DOHH2 (cell line): ENCODE results near the gene STPG2.
"Not testable (repeated sequence)": the region's sequence is repeated elsewhere in the genome, so short reads cannot be mapped to it uniquely, and the experiment has no call there.

Experiments
- H3F3A ChIP-seq: fragments of 200-600 bp; sonication (generic), shearing (Covaris generic); 2 replicates; pipeline ENCODE4 v1.6.0; 2016; ENCODE audit warnings: antibody characterized with exemption, mild to moderate bottlenecking; ENCODE audit not compliant: control insufficient read depth, insufficient read depth
- H3K27ac ChIP-seq: fragments of 200-600 bp; sonication (generic); 2 replicates; pipeline ENCODE4 v1.5.1; 2014; ENCODE audit warnings: low read depth, mild to moderate bottlenecking, low read length, moderate library complexity
- H3K27me3 ChIP-seq: fragments of 200-600 bp; sonication (generic); 2 replicates; pipeline ENCODE4 v1.6.1; 2014; ENCODE audit warnings: mild to moderate bottlenecking, low read length, mixed read lengths; ENCODE audit not compliant: control insufficient read depth
- H3K36me3 ChIP-seq: fragments of 200-600 bp; sonication (generic); 2 replicates; pipeline ENCODE4 v1.6.1; 2014; ENCODE audit warnings: mild to moderate bottlenecking, low read length, moderate library complexity, mixed read lengths; ENCODE audit not compliant: control insufficient read depth
- H3K4me1 ChIP-seq: fragments of 200-600 bp; sonication (generic); 2 replicates; pipeline ENCODE4 v1.6.1; 2014; ENCODE audit warnings: mild to moderate bottlenecking, low read length, mixed read lengths; ENCODE audit not compliant: control insufficient read depth
- H3K4me2 ChIP-seq: fragments of 200-600 bp; sonication (generic); 2 replicates; pipeline ENCODE4 v1.6.0; 2014; ENCODE audit warnings: mild to moderate bottlenecking, low read length, moderate library complexity
- H3K4me3 ChIP-seq: fragments of 200-600 bp; sonication (generic); 2 replicates; pipeline ENCODE4 v1.5.1; 2014; ENCODE audit warnings: mild to moderate bottlenecking, low read length, mixed read lengths
- H3K79me2 ChIP-seq: fragments of 200-600 bp; sonication (generic); 2 replicates; pipeline ENCODE4 v1.6.1; 2014; ENCODE audit warnings: mild to moderate bottlenecking, low read length, mixed read lengths; ENCODE audit not compliant: control insufficient read depth
- H3K9me2 ChIP-seq: fragments of 200-600 bp; sonication (generic); replicated peaks from 2 replicates; pipeline ENCODE4 v1.6.1; 2014; ENCODE audit warnings: mild to moderate bottlenecking, low read length, mixed read lengths; ENCODE audit not compliant: control insufficient read depth
- H3K9me3 ChIP-seq: fragments of 200-600 bp; sonication (generic); 2 replicates; pipeline ENCODE4 v1.6.1; 2014; ENCODE audit warnings: antibody characterized with exemption, low read length, mixed read lengths; ENCODE audit not compliant: control insufficient read depth, insufficient read depth
- H4K20me1 ChIP-seq: fragments of 200-600 bp; sonication (generic); 2 replicates; pipeline ENCODE4 v1.6.0; 2014; ENCODE audit warnings: low read depth, mild to moderate bottlenecking, antibody characterized with exemption, low read length, moderate library complexity; ENCODE audit not compliant: control insufficient read depth, insufficient read depth
- CTCF ChIP-seq: fragments of 200-600 bp; sonication (generic); IDR thresholded peaks from one replicate; pipeline ENCODE4 v1.5.1; 2014; ENCODE audit warnings: antibody characterized with exemption, mild to moderate bottlenecking, low read depth, low read length; ENCODE audit not compliant: poor library complexity, severe bottlenecking
- EZH2phosphoT487 ChIP-seq: fragments of 200-600 bp; sonication (generic); IDR thresholded peaks from 2 replicates; pipeline ENCODE4 v1.6.1; 2017; ENCODE audit warnings: borderline replicate concordance, mild to moderate bottlenecking, antibody characterized with exemption, low read length, moderate library complexity, mixed read lengths

STPG2 gene

GRCh38 chr4:97558204-97558778, 585.0 kb downstream of the STPG2 start:
- H3K9me3 ChIP-seq = no peaks in the 10 kb centered on the region
- H3K36me3 ChIP-seq = no peaks in the 10 kb centered on the region
- H3K4me1 ChIP-seq = no peaks in the 10 kb centered on the region
- H3K27me3 ChIP-seq = no peaks in the 10 kb centered on the region
- no peaks in the 10 kb centered on the region for H3K79me2 ChIP-seq
- no peaks in the 10 kb centered on the region for H3F3A ChIP-seq
- H4K20me1 ChIP-seq = no peaks in the 10 kb centered on the region
- H3K4me3 ChIP-seq = no peak overlapping the region
- H3K27ac ChIP-seq = no peak overlapping the region
- no peak for TF ChIP-seq EZH2phosphoT487
- TF ChIP-seq CTCF = no peak
- no peak overlapping the region for H3K4me2 ChIP-seq
- no peaks in the 10 kb centered on the region for H3K9me2 ChIP-seq

GRCh38 chr4:97550637-97551036, 592.6 kb downstream of the STPG2 start:
- H3F3A ChIP-seq, H3K9me2 ChIP-seq, H3K4me1 ChIP-seq, H3K79me2 ChIP-seq, H3K27ac ChIP-seq, H3K27me3 ChIP-seq, H4K20me1 ChIP-seq, H3K9me3 ChIP-seq, H3K4me2 ChIP-seq, H3K36me3 ChIP-seq, H3K4me3 ChIP-seq: not testable (repeated sequence)

- no peaks in the 10 kb centered on the region for H4K20me1 ChIP-seq
- TF ChIP-seq EZH2phosphoT487 (no peak), CTCF (no peak)
- H3F3A ChIP-seq = no peaks in the 10 kb centered on the region
- no peaks in the 10 kb centered on the region for H3K79me2 ChIP-seq
- no peaks in the 10 kb centered on the region for H3K27me3 ChIP-seq
- no peak overlapping the region for H3K4me3 ChIP-seq
- H3K9me2 ChIP-seq = no peaks in the 10 kb centered on the region
- H3K4me2 ChIP-seq = no peak overlapping the region
- H3K9me3 ChIP-seq = no peaks in the 10 kb centered on the region
- H3K4me1 ChIP-seq = no peaks in the 10 kb centered on the region
- H3K27ac ChIP-seq = no peak overlapping the region
- H3K36me3 ChIP-seq = no peaks in the 10 kb centered on the region
These were observed 594.2 kb downstream of the STPG2 start for GRCh38 chr4:97548943-97549583.

GRCh38 chr4:97548186-97548585, 595.1 kb downstream of the STPG2 start:
- TF ChIP-seq CTCF = no peak
- no peak for TF ChIP-seq EZH2phosphoT487
- Histone ChIP-seq H3K36me3 (no peaks in the 10 kb centered on the region), H3K27me3 (no peaks in the 10 kb centered on the region), H3K4me3 (no peak overlapping the region), H3K9me2 (no peaks in the 10 kb centered on the region), H3K4me1 (no peaks in the 10 kb centered on the region), H3K4me2 (no peak overlapping the region), H3F3A (no peaks in the 10 kb centered on the region), H4K20me1 (no peaks in the 10 kb centered on the region), H3K9me3 (no peaks in the 10 kb centered on the region), H3K79me2 (no peaks in the 10 kb centered on the region), H3K27ac (no peak overlapping the region)
